ENCODE results near the gene NADK2. TPM values are rescaled to one million over a fixed set of nuclear protein-coding genes. Genes with fewer than 3 reads are reported as not detected.
A peak's percentile ranks its signal among the peaks of the same experiment; 100 is the strongest.

NADK2 gene
- total RNA-seq, 1 donor from 2014 or later: 68.2 TPM

- Histone ChIP-seq H3F3A (ENCODE audit: low read depth) (no peaks in the 10 kb centered on the region), H3K27me3 (no peaks in the 10 kb centered on the region), H3K9me3 (ENCODE audit: low read depth) (no peaks in the 10 kb centered on the region), H3K9ac (no peak overlapping the region), H3K4me2 (no peak overlapping the region), H3K27ac (no peak overlapping the region), H3K4me1 (no peaks in the 10 kb centered on the region), H3K79me2 (ENCODE audit: low read depth) (peaks cover 79% of the 10 kb centered on the region), H3K36me3 (peaks cover 9% of the 10 kb centered on the region), H3K4me3 (no peak overlapping the region), H2AFZ (replicated peaks) (no peak overlapping the region), H4K20me1 (ENCODE audit: low read depth) (peaks cover 18% of the 10 kb centered on the region)
- H3K27me3 Mint-ChIP-seq (ENCODE audit: insufficient read depth, low read depth): no peaks in the 10 kb centered on the region
- peak overlapping the region; percentile 39 for H3K4me3 Mint-ChIP-seq
- peaks cover 38% of the 10 kb centered on the region for H3K36me3 Mint-ChIP-seq
- H3K27ac Mint-ChIP-seq: no peak overlapping the region
- DNase-seq (ENCODE audit: low spot score): no peak
- TF ChIP-seq EZH2 (IDR thresholded peaks at IDR 0.05) (no peak), CTCF (IDR thresholded peaks at IDR 0.05) (no peak)
- no peaks in the 10 kb centered on the region for H3K4me1 Mint-ChIP-seq
- no peaks in the 10 kb centered on the region for H3K9me3 Mint-ChIP-seq
Observed at GRCh38 chr5:36162810-36163486, 78.8 kb downstream of the NADK2 start.

- Mint-ChIP-seq H3K4me1 (peaks cover 3% of the 10 kb centered on the region), H3K27ac (no peak overlapping the region), H3K9me3 (no peaks in the 10 kb centered on the region), H3K27me3 (ENCODE audit: insufficient read depth, low read depth) (no peaks in the 10 kb centered on the region), H3K4me3 (no peak overlapping the region), H3K36me3 (peaks cover 45% of the 10 kb centered on the region)
- H3K9me3 ChIP-seq (ENCODE audit: low read depth): no peaks in the 10 kb centered on the region
- peaks cover 9% of the 10 kb centered on the region for H3K36me3 ChIP-seq
- peaks cover 27% of the 10 kb centered on the region for H4K20me1 ChIP-seq (ENCODE audit: low read depth)
- H3K4me2 ChIP-seq: no peak overlapping the region
- H3K4me1 ChIP-seq: no peaks in the 10 kb centered on the region
- no peaks in the 10 kb centered on the region for H3K27me3 ChIP-seq
- no peak overlapping the region for H3K4me3 ChIP-seq
- no peaks in the 10 kb centered on the region for H3F3A ChIP-seq (ENCODE audit: low read depth)
- no peak for DNase-seq (ENCODE audit: low spot score)
- H2AFZ ChIP-seq (replicated peaks): no peak overlapping the region
- TF ChIP-seq EZH2phosphoT487 (IDR thresholded peaks at IDR 0.05) (no peak), CTCF (IDR thresholded peaks at IDR 0.05) (no peak), EZH2 (IDR thresholded peaks at IDR 0.05) (no peak)
- H3K79me2 ChIP-seq (ENCODE audit: low read depth): peaks cover 94% of the 10 kb centered on the region
- H3K9ac ChIP-seq: no peak overlapping the region
- H3K27ac ChIP-seq: no peak overlapping the region
Observed at GRCh38 chr5:36161361-36161760, 80.4 kb downstream of the NADK2 start.

DNA sequence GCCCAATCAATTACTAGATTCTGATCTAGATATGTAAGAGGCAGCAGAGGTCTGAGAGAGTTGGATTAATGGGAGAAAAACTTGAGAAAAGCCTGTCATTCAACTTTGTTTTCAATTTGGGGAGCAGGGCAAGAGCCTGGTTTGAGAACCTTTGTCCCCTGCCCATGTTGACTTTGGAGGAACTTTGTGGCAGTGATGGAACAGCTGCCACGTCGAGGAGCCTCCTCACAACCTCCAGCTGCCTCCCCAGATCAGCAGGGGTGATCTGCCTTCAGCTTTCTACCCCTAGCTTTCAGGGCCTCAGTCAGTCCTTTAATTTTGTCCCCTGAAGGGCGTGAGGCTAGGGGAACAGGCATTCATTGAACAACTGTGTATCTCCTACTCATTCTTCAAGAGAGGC is 81.1 kb downstream of the NADK2 start:
- peaks cover 29% of the 10 kb centered on the region for H4K20me1 ChIP-seq (ENCODE audit: low read depth)
- H3K79me2 ChIP-seq (ENCODE audit: low read depth): peaks cover 94% of the 10 kb centered on the region
- no peak overlapping the region for H3K4me3 ChIP-seq
- no peaks in the 10 kb centered on the region for H3K9me3 ChIP-seq (ENCODE audit: low read depth)
- H3K36me3 ChIP-seq: peaks cover 3% of the 10 kb centered on the region
- H3F3A ChIP-seq (ENCODE audit: low read depth): no peaks in the 10 kb centered on the region
- no peaks in the 10 kb centered on the region for H3K27me3 Mint-ChIP-seq (ENCODE audit: insufficient read depth, low read depth)
- peaks cover 50% of the 10 kb centered on the region for H3K36me3 Mint-ChIP-seq
- DNase-seq (ENCODE audit: low spot score): no peak
- peaks cover 8% of the 10 kb centered on the region for H3K4me1 Mint-ChIP-seq
- H2AFZ ChIP-seq (replicated peaks): no peak overlapping the region
- H3K27ac Mint-ChIP-seq: no peak overlapping the region
- no peak overlapping the region for H3K4me3 Mint-ChIP-seq
- no peaks in the 10 kb centered on the region for H3K4me1 ChIP-seq
- TF ChIP-seq EZH2 (IDR thresholded peaks at IDR 0.05): no peak
- TF ChIP-seq CTCF (IDR thresholded peaks at IDR 0.05): no peak
- no peak for TF ChIP-seq EZH2phosphoT487 (IDR thresholded peaks at IDR 0.05)
- no peak overlapping the region for H3K9ac ChIP-seq
- no peaks in the 10 kb centered on the region for H3K27me3 ChIP-seq
- no peak overlapping the region for H3K4me2 ChIP-seq
- H3K27ac ChIP-seq: no peak overlapping the region
- H3K9me3 Mint-ChIP-seq: no peaks in the 10 kb centered on the region

All from neural progenitor cell (in vitro differentiated cells).